GM18505 (cell line): ENCODE results near the gene TSGA10IP.

Experiments
- ATAC-seq: cut with Tn5 transposase; IDR thresholded peaks from one replicate; pipeline ENCODE4 v1.9.1; 2021; ENCODE audit not compliant: unreplicated experiment
- POLR2A ChIP-seq: IDR thresholded peaks from 4 replicates; pipeline ENCODE4 v1.6.1; 2011; ENCODE audit warnings: borderline replicate concordance; ENCODE audit not compliant: insufficient read depth, insufficient read length; ENCODE audit errors: extremely low read depth

The TSGA10IP gene

DNA sequence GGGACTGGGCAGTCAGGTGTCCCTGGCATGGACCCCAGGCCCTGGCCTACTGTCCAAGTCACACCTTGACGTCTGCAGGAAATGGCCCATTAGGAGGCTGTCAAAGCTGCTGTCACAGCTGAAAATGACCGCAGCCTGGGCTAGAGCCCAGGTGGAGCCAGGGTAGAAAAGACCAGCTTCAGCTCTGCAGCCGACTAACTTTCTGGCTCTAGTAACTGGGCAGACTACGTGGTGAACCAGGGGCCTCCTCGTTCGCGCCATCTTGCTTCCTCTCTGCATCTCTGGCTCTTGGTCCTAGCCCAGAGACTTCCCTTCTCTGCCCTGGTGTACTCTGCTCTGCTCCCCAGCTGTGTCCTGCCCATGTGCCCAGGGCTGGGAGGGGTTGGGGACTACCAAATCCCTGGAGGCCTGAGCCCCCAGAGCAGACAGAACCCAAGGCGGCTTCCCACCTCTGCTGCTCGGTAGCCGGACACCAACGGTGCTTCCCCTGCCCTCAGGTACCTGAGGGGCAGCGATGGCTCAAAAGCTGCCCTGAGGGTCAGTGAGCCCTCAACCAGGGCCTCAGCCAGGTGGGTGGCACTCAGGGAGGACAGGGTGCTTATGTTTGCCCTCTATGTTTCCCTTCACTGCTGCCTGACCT lies 35.9 kb downstream of the TSGA10IP start:
- ATAC-seq: no peak
- TF ChIP-seq POLR2A: no peak

- no peak for ATAC-seq
These were observed 36.9 kb downstream of the TSGA10IP start for GRCh38 chr11:65981972-65982823.

GRCh38 chr11:65982824-65983588 lies 37.7 kb downstream of the TSGA10IP start:
- ATAC-seq: no peak

More at GRCh38 chr11:65981972-65982823, 36.9 kb downstream of the TSGA10IP start:
- no peak for TF ChIP-seq POLR2A

GRCh38 chr11:65983589-65983987 lies 38.3 kb downstream of the TSGA10IP start:
- ATAC-seq: no peak

More at GRCh38 chr11:65982824-65983588, 37.7 kb downstream of the TSGA10IP start:
- no peak for TF ChIP-seq POLR2A

GRCh38 chr11:65987336-65987735 lies 42.1 kb downstream of the TSGA10IP start:
- TF ChIP-seq POLR2A: no peak

More at GRCh38 chr11:65983589-65983987, 38.3 kb downstream of the TSGA10IP start:
- TF ChIP-seq POLR2A: no peak

DNA sequence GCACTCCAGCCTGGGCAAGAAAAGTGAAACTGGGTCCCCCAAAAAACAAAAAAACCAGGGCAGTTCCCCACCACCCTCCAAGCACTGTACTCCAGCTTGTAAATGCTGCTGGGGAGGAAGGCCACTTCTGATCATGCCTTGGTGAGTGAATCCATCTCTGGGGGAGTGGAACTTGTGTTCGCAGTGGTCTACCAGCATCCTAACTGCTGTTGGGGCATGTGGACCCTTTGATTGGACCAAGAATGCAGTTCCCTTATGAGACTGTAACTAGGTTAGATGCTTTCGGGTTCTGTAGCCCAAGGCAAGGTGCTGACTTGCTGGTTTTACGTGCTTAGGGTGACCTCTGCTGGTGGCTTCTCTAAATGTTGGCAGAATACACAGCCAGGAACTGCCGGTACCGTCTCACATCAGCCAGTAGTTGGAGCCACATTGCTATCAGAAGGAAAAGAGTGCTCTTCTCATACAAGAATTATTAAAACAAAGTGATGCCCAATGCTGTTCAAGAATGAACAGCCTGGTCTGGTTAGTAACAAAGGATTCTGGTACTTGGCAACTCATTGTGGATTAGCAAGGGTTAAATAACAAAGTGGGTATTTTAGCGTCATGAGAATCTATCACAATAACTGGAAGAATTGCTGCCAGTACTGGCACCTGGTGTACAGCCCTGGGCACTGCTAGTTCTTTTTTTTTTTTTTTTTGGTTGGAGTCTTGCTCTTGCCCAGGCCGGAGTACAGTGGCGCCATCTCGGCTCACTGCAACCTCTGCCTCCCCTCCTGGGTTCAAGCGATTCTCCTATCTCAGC lies 43.7 kb downstream of the TSGA10IP start:
- ATAC-seq: peak; percentile 75
- TF ChIP-seq POLR2A: no peak

More at GRCh38 chr11:65987336-65987735, 42.1 kb downstream of the TSGA10IP start:
- no peak for ATAC-seq

- no peak for TF ChIP-seq POLR2A
- no peak for ATAC-seq
These were observed 46.8 kb downstream of the TSGA10IP start for GRCh38 chr11:65992056-65992455.

DNA sequence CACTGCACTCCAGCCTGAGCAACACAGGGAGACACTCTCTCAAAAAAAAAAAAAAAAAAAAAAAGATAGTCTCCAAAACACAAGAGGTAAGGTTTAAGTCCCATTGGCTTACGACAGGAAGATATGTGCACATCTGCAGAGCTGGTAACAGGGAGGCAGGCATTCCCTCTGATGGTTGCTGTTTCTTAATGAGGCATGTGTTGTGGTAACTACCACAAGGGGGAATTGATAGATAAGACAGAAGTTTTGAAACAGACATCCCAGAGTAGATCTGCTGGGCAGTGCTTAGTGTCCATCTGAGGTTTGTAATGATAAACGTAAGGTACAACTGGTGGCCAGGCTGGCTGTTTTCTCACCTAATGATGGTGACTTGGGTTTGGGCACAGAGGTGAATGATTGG lies 52.0 kb downstream of the TSGA10IP start:
- TF ChIP-seq POLR2A: no peak
- no peak for ATAC-seq

DNA sequence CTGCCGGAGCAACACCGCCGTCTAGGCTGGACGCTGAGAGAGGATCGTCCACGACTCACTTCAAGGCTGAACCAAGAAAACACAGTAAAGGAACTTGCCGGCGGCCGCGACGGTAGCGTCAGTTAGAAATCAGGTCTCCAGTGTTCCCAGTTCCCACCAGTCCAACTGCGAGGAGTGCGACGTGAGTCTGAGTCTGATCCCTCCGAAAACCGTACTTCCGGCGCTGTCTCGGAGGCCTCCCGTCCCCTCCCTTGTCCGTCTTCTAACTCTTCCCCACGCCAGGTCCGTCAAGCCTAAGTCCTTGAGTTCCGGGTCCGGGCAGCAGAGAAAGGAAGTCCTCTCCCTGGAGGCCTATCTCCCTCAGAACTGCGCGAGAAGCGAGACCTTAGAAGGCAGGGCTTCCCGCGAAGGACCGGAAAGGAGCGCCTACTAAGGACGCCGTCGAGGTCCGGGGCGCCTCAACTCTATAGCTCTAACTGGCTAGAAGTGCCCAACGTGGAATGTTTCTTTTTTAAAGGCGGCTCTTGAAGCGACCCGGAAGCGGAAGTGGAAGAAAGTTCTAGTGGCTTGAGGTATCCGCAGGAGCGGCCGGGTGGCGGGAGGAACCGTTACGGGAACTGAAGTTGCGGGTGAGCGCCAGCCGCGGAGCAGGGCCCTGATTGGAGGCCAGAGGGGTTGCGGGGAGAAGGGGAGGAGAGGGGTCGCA lies 56.8 kb downstream of the TSGA10IP start, which contains the start of the genes BANF1 and EIF1AD:
TSS of gene BANF1 (plus strand) at position 562 of the 706 bp plus-strand sequence. CDS start 748 bp downstream, outside the sequence.
TSS of gene EIF1AD (minus strand) at position 216 of the 706 bp plus-strand sequence. CDS start 1,768 bp downstream, outside the sequence.
- peak; percentile 85 for TF ChIP-seq POLR2A
- peak; percentile 68 for ATAC-seq

DNA sequence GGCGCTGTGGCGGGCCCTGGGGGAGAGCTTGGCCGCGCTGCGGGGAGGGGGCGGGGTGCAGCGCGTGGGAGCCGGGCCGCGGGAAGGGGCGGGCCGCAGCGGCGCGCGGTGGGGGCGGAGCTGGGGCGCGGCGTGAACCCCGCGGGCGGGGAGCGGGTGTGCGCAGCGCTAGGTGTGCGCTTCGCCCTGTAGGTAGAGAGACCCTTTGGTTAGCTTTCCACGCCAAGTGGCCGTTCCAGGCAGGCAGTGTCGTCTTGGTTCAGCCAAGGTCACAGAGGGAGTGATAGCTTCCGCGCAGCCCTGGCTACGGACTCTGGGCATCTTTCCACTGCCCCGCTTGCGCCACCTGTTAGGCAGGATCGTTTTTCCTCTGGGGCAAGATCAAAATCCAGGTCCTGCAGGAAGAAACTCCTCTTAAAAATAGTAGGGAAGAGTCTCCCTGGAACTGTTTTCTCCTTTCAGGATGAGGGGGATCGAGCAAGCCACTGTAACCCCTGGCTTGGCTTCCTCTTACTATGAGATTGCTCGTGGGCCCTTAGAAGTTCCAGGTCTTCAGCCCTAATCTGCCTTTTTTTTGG lies 57.5 kb downstream of the TSGA10IP start:
- TF ChIP-seq POLR2A: peak; percentile 2
- peak; percentile 52 for ATAC-seq

- no peak for TF ChIP-seq POLR2A
- ATAC-seq: no peak
These were observed 58.0 kb downstream of the TSGA10IP start for GRCh38 chr11:66003291-66003690.

GRCh38 chr11:66004186-66004585 lies 58.9 kb downstream of the TSGA10IP start:
- TF ChIP-seq POLR2A: no peak
- no peak for ATAC-seq
